Stimulated activated naive CD8-positive, alpha-beta T cell treated with anti-CD3 and anti-CD28 coated beads, Interleukin-15, Interleukin-2, amounts not matched to agents 100 U/mL and 50 U/mL, for 24 hours (primary cell): ENCODE measurements around the gene CLSTN3.

Experiments
- ATAC-seq: fragments of 150-1000 bp; cut with Tn5 transposase; one replicate; pipeline ENCODE4 v1.10.0; 2021
- DNase-seq: peaks from one replicate; pipeline ENCODE4 v3.0.0; 2021

The CLSTN3 gene

GRCh38 chr12:7129872-7130691 is at the start of gene CLSTN3:
CLSTN3 (plus strand) TSS chr12:7130371; CDS start chr12:7130649, 278 bp downstream.
- peak; percentile 74 for ATAC-seq
- DNase-seq = peak; percentile 87

GRCh38 chr12:7081037-7081436 is 49.1 kb upstream of the CLSTN3 start:
- no peak for DNase-seq
- ATAC-seq = no peak

GRCh38 chr12:7083125-7083524 is 47.0 kb upstream of the CLSTN3 start:
- ATAC-seq (no peak), DNase-seq (no peak)

- DNase-seq = no peak
- ATAC-seq = no peak
Observed at GRCh38 chr12:7089196-7089871, 40.8 kb upstream of the CLSTN3 start.

- no peak for DNase-seq
- ATAC-seq = no peak
Observed at GRCh38 chr12:7090222-7090998, 39.8 kb upstream of the CLSTN3 start.

GRCh38 chr12:7091171-7091570 is 39.0 kb upstream of the CLSTN3 start:
- DNase-seq = no peak
- no peak for ATAC-seq

- ATAC-seq = peak; percentile 15
- no peak for DNase-seq
Observed at GRCh38 chr12:7091660-7092228, 38.4 kb upstream of the CLSTN3 start.

- ATAC-seq (peak; percentile 47), DNase-seq (peak; percentile 74)
Observed at GRCh38 chr12:7092229-7092985, 37.8 kb upstream of the CLSTN3 start, which contains the start of gene C1R. C1R (minus strand) TSS chr12:7092445; CDS start chr12:7092388, 57 bp downstream.

GRCh38 chr12:7092986-7093460 is 37.1 kb upstream of the CLSTN3 start:
- DNase-seq (no peak), ATAC-seq (no peak)

- ATAC-seq = no peak
- DNase-seq = no peak
Observed at GRCh38 chr12:7093486-7093885, 36.7 kb upstream of the CLSTN3 start.

- no peak for DNase-seq
- no peak for ATAC-seq
Observed at GRCh38 chr12:7093892-7094291, 36.3 kb upstream of the CLSTN3 start.

GRCh38 chr12:7096006-7096932 is 33.9 kb upstream of the CLSTN3 start:
- no peak for ATAC-seq
- DNase-seq = no peak

- ATAC-seq (no peak), DNase-seq (no peak)
Observed at GRCh38 chr12:7096979-7097378, 33.2 kb upstream of the CLSTN3 start.

GRCh38 chr12:7099290-7099996 is 30.7 kb upstream of the CLSTN3 start:
- ATAC-seq = no peak
- DNase-seq = no peak

GRCh38 chr12:7100239-7100638 is 29.9 kb upstream of the CLSTN3 start:
- no peak for ATAC-seq
- DNase-seq = no peak

- DNase-seq (no peak), ATAC-seq (no peak)
Observed at GRCh38 chr12:7101047-7101693, 29.0 kb upstream of the CLSTN3 start.

- DNase-seq (no peak), ATAC-seq (no peak)
Observed at GRCh38 chr12:7101694-7102131, 28.5 kb upstream of the CLSTN3 start.

GRCh38 chr12:7102582-7102981 is 27.6 kb upstream of the CLSTN3 start:
- DNase-seq = no peak
- no peak for ATAC-seq
